Right forelimb (tissue), 1 donor: Measurements from ENCODE around the gene CCNQ.

Experiments used
- DNase-seq: peaks from one replicate; pipeline ENCODE4 v3.0.0-alpha.2; 2018

Gene CCNQ

DNA sequence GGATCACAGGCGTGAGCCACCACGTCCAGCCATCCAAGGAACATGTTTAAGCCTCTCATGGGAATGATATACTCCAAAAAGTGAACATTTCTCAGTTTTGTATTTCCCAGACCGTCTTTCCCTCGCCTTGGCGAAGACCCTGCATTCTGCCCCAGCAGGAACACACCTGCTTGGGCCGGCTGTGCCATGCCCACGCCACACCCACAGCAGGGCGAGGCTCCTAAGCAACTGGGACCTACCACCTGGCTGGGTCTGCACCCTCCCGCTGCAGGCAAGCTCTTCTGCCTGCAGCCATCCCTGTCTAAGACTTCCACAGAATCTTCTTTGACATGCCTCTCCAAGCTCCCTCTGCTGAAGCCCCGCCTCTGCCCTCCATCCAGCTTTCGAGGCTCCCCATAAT lies 3.6 kb downstream of the CCNQ start:
- DNase-seq = no peak

- DNase-seq = no peak
These were observed 5.0 kb downstream of the CCNQ start for GRCh38 chrX:153593811-153594500.

DNA sequence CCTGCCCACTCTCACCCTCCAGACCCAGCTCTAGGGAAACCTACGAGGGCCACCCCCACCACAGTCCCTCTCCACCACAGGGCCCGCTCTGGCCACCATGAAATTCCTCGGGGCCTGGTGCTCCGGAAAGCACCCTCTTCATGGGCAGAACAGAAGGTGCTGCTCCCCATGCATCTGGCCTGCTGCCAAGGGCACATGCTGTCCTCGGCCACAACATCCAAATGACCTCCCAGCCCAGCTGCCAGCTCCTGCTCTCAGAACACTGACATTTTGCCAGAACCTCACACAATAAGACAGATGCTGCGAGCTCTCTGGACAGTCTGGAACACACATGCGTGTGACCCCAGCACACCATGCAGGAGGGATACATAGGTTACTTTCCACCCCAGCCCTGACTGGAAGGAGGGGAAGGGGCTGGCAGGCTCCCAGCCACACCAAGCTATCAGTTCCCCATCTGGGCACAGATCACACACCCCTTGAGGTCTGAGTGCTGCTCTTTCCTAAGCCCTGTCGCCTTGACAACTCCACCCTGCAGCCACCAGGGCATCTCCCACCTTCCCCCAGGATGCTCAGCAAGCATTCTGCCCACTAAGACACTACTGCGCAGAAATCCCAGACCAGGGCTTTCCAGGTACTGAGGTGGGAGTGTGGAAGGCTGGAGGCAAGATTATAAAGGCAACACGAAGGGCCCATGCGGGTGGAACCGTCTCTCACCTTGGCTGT lies 5.8 kb downstream of the CCNQ start:
- DNase-seq = no peak

DNA sequence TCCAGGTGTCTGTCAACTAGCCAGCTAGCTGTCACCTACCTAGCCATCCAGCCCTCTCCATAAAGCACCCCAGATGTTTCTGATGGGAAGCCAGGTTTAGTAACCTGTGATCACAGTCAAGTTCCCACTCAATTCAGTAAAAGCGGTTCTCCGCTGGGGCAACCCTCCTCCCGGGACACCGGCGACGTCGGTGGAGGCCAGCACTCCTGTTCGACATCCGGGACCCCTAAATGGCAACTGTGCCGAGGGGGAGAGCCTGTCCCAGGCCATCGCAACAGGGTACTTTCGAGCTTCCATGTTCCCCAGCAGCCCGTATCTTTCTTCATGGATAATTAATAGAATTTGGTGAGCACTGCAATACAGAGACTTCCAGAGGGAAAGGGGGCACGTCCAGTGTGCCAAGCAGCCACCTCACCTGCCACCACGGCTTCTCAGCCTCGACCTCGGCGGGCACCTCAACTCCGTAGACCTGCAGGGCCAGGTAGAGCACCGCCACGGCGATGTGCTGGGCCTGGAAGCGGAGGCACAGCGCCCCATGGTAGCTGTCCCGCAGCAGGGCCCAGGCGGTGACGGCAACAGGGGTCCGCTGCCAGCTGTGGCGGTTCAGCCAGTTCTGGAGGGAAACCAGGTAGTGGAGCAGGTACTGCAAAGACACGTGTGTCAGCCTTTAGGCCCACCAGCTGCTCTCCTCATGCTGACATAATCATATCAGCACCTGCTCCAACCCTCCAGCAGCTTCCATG lies 6.7 kb downstream of the CCNQ start:
- DNase-seq = no peak

GRCh38 chrX:153590961-153591956 lies 7.7 kb downstream of the CCNQ start:
- no peak for DNase-seq

- no peak for DNase-seq
These were observed 10.0 kb downstream of the CCNQ start for GRCh38 chrX:153588782-153589446.

GRCh38 chrX:153588021-153588781 lies 10.7 kb downstream of the CCNQ start:
- DNase-seq = no peak

DNA sequence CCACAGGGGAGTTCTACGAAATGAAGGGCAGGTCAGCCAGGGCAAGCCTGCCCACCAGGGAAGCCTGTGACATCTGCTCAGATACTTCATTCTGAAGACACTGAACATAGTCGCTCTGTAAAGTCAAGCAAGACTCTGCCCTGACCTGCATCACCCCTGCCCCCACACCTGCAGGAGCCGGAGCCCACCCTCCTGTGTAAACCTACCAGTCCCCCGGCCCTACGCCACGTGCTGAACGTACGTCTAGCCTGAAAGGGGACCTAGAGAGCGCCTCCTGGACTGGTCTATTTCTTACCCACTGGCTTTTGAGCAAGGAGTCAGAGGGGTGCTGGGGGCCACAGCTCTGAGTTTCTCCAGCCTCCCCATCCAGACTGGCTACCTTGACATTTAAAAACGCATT lies 11.6 kb downstream of the CCNQ start:
- no peak for DNase-seq

DNA sequence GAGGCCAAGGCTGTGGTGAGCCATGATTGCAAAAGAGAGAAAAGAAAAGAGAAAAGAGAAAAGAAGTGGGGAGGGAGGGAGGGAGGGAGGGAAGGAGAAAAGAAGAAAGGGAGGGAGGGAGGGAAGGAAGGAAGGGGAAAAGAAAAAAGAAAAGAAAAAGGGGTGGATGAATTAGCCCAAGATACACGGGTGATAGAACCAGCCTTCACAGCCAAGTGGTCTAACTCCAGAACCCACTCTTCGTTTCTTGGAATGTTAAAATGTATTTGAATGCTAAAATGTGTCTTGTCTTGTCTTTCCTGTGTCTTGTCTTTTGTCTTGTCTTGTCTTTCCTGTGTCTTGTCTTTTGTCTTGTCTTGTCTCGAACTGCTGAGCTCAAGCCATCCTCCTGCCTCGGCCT lies 13.1 kb downstream of the CCNQ start:
- no peak for DNase-seq

GRCh38 chrX:153583433-153583832 lies 15.5 kb downstream of the CCNQ start:
- no peak for DNase-seq

DNA sequence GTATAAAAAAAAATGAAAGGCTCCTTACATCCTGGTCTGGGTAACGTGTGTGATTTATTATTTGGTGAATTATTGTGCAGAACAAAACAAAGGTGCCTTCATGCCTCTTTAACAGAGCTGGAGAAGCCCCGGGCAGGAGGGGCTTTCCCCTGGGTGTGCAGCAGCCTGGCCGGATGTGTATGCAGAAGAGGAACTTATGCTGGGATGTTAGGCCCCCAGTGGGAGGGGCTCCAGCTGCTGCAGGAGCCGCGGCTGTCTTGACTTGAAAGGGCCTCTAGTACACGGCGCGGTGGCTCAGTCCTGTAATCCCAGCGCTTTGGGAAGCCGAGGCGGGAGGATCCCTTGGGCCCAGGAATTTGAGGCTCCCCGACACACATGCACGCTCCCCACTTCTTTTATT lies 16.0 kb downstream of the CCNQ start:
- DNase-seq = peak; percentile 51

DNA sequence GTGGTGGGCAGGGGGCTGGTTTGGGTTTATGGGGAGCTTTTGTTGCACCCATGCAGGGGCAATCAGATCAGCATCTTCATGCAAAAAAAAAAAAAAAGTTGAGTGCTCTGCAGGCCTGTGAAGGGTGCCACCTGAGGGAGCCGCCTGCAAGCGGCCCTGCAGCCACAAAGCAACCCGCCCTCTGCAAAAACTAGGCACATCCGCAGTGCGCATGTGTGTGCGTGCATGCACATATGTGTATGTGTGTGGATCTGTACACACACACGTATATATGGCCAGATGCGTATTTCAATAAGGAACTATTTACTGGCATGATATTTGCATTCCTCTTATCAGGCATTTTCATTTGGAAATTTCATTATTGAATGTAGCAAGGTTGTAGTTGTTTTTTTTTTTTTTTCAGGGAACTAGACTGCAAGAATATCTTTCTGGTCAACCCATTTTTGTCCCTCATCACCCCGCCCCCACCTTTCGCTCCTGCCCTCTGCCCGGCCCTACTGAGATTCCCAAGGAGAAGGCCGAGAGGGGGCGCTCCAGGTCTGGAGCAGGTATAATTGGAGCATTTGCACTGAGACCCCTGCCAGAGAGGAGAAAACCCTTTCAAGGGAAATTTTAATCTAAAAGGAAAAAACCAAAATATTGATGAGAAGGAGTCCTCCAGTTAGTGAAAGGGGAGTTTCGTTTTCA lies 18.1 kb downstream of the CCNQ start:
- DNase-seq = no peak

- no peak for DNase-seq
These were observed 20.1 kb downstream of the CCNQ start for GRCh38 chrX:153578889-153579288.

GRCh38 chrX:153578200-153578835 lies 20.6 kb downstream of the CCNQ start:
- no peak for DNase-seq

DNA sequence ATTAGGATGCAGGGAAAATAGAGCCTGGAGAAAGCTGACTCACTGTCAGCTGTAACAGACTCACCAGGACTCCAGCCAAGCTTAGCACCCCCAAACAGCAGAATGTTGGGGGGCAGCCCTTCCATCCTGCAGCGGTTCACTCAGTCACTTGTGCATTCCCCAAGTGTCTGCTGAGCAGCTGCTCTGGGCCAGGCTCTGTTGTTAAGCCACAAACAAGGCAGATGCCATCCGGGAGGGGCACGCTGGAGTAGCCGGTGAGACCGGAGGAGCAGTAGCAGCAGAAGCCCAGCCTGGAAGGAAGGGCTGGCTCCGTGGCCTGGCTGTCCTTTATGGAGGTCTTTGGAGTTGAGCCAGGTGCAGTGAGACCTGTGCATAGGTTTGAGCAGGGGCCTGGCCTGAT lies 22.0 kb downstream of the CCNQ start:
- DNase-seq = no peak

DNA sequence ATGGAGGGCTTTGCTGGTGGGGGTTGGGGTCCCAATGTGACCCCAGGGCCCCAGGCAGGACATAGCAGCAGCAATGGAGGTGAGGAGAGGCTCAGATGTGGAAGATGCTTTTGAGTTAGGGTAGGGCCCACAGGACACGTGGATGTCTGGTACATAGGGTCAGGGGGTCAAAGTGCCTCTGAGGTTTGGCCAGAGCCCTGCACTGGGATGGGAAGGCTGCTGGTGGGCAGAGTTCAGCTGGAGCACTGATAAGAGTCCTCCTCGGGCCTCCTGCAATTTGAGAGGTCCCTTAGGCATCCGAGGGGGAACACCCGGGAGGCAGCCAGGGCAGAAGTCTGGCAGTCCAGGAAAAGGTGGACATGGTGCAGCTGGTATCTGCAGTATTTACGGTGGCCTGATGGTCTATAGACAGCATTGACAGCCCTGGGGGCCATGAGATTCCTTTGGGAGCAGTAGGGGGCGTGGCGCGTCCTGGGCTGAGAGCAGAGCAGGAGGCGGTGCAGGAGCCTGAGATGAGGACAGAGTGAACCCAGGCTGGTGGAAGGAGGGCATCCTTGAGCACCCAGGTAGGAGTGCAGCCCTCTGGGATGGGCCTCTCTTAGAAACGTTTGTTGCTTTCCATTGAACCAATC lies 22.6 kb downstream of the CCNQ start:
- DNase-seq = no peak

- no peak for DNase-seq
These were observed 25.0 kb downstream of the CCNQ start for GRCh38 chrX:153573984-153574383.

GRCh38 chrX:153572601-153573000 lies 26.3 kb downstream of the CCNQ start:
- no peak for DNase-seq

DNA sequence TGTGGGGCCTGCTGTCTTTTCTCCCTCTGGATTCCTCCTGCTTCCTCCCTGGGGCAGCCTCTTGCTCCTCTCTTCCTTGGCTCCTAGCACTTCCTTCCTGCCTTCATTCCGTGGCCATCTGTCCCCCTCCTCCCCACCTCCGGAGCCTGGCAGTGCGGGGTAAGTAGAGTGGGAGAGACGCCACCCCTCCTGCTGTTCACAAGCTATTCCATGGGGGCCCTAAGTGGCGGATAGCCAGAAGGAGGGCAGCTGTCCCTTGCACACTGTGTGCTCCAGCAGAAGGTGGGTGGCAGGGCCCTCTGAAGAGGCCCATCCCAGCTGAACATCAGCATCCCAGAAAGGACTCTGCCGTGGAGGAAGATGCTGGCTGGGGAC lies 27.4 kb downstream of the CCNQ start:
- no peak for DNase-seq

GRCh38 chrX:153569475-153569874 lies 29.5 kb downstream of the CCNQ start:
- DNase-seq = no peak
